Osteoblast (primary cell): ENCODE measurements around the gene SYT2. TPM values are rescaled to one million over a fixed set of nuclear protein-coding genes. Genes with fewer than 3 reads are reported as not detected.

Experiments used
- DNase-seq: peaks from one replicate; pipeline ENCODE4 v3.0.0; 2011; ENCODE audit warnings: low spot score, mixed read lengths; ENCODE audit not compliant: insufficient read length; ENCODE audit errors: missing footprints
- H2AFZ ChIP-seq: 2 replicates; pipeline ENCODE4 v1.6.0; 2011; ENCODE audit warnings: mild to moderate bottlenecking, low read length
- H3K27ac ChIP-seq: 2 replicates; pipeline ENCODE4 v1.5.1; 2011; ENCODE audit warnings: mild to moderate bottlenecking, low read depth, low read length, moderate library complexity
- H3K27me3 ChIP-seq: 2 replicates; pipeline ENCODE4 v1.6.0; 2012; ENCODE audit warnings: mild to moderate bottlenecking, control low read depth, inconsistent platforms, low read length, moderate library complexity; ENCODE audit not compliant: insufficient read depth
- H3K36me3 ChIP-seq: 2 replicates; pipeline ENCODE4 v1.5.1; 2011; ENCODE audit warnings: mild to moderate bottlenecking, low read length, control low read depth, moderate library complexity; ENCODE audit not compliant: insufficient read depth
- H3K4me1 ChIP-seq: 2 replicates; pipeline ENCODE4 v1.5.1; 2011; ENCODE audit warnings: mild to moderate bottlenecking, low read length, control low read depth, moderate library complexity; ENCODE audit not compliant: insufficient read depth
- H3K4me2 ChIP-seq: 2 replicates; pipeline ENCODE4 v1.6.0; 2011; ENCODE audit warnings: mild to moderate bottlenecking, low read length; ENCODE audit not compliant: insufficient read depth
- H3K4me3 ChIP-seq: fragments of 200-600 bp; sonication (generic); 3 replicates; pipeline ENCODE4 v1.5.1; 2012; ENCODE audit warnings: mild to moderate bottlenecking, low read length, inconsistent platforms; ENCODE audit not compliant: insufficient read depth
- H3K79me2 ChIP-seq: 2 replicates; pipeline ENCODE4 v1.6.0; 2012; ENCODE audit warnings: mild to moderate bottlenecking, low read length, control low read depth, inconsistent platforms; ENCODE audit not compliant: insufficient read depth
- H3K9me3 ChIP-seq: 2 replicates; pipeline ENCODE4 v1.5.1; 2011; ENCODE audit warnings: low read depth, low read length, control low read depth
- H4K20me1 ChIP-seq: 2 replicates; pipeline ENCODE4 v1.6.0; 2012; ENCODE audit warnings: mild to moderate bottlenecking, low read length, control low read depth; ENCODE audit not compliant: insufficient read depth
- total RNA-seq: library from RNA; depleted of rRNA; stranded (reverse); fragments of >200 nt; gene quantifications from 2 replicates; pipeline ENCODE4 v1.2.3, GENCODE V29; 2012
- TF ChIP-seq, protein P1 (sequence below): IDR thresholded peaks from 2 replicates; pipeline ENCODE4 v1.5.1; 2011; ENCODE audit warnings: mild to moderate bottlenecking, low read depth, low read length, moderate library complexity; ENCODE audit errors: extremely low read depth

The SYT2 gene
- total RNA-seq, 1 donor: not detected

DNA sequence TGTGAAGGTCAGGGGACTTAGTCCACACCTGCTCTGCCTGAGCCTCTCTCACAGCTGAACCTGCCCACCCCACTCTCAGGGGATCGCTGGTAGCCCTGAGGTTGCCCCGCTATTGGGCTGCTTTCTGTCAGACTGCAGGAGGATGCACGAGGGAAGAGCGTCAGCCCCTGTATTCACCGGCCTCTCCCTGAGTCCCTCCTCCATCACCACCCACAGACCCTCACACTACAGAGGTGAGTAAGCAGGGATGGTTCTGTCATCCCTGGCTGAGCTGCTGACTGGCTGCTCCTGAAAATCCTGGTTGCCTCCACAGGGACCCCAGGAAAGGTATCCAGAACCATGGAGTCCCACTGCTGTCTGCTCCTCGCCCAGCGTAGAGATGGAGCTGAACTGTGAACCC, 118.7 kb downstream of the SYT2 start:
- H3K4me1 ChIP-seq: peaks cover 41% of the 10 kb centered on the region
- H3K9me3 ChIP-seq: no peaks in the 10 kb centered on the region
- no peaks in the 10 kb centered on the region for H3K79me2 ChIP-seq
- H2AFZ ChIP-seq: no peak overlapping the region
- TF ChIP-seq, protein P1, sequence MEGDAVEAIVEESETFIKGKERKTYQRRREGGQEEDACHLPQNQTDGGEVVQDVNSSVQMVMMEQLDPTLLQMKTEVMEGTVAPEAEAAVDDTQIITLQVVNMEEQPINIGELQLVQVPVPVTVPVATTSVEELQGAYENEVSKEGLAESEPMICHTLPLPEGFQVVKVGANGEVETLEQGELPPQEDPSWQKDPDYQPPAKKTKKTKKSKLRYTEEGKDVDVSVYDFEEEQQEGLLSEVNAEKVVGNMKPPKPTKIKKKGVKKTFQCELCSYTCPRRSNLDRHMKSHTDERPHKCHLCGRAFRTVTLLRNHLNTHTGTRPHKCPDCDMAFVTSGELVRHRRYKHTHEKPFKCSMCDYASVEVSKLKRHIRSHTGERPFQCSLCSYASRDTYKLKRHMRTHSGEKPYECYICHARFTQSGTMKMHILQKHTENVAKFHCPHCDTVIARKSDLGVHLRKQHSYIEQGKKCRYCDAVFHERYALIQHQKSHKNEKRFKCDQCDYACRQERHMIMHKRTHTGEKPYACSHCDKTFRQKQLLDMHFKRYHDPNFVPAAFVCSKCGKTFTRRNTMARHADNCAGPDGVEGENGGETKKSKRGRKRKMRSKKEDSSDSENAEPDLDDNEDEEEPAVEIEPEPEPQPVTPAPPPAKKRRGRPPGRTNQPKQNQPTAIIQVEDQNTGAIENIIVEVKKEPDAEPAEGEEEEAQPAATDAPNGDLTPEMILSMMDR: no peak
- no peaks in the 10 kb centered on the region for H3K27me3 ChIP-seq
- DNase-seq: no peak
- no peak overlapping the region for H3K4me3 ChIP-seq
- H3K27ac ChIP-seq: no peak overlapping the region
- no peaks in the 10 kb centered on the region for H4K20me1 ChIP-seq
- no peaks in the 10 kb centered on the region for H3K36me3 ChIP-seq
- H3K4me2 ChIP-seq: no peak overlapping the region

DNA sequence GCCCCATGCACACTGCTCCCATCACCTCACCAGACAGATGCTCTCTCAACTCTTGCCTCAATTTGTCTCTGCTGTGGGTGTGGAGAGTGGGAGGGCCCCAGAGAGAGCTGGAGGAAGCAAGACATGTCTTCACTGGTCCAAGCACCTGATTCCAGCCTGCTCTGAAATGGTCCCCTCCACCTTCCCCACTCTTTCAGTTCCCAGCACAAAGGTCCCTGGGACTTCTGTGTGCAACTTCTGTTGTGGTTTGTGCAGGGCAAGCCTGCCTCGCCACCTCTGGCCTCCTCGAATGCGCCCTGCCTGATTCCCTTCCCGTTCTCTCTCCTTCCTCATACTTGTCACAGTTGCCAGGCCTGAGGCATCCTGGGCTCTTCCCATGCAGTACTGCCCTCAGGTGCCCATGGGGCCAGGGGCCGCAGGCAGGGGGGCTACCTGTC, 119.3 kb downstream of the SYT2 start:
- Histone ChIP-seq H3K27ac (no peak overlapping the region), H2AFZ (no peak overlapping the region), H4K20me1 (no peaks in the 10 kb centered on the region), H3K4me2 (no peak overlapping the region), H3K9me3 (no peaks in the 10 kb centered on the region), H3K36me3 (no peaks in the 10 kb centered on the region), H3K79me2 (no peaks in the 10 kb centered on the region), H3K4me3 (no peak overlapping the region), H3K27me3 (no peaks in the 10 kb centered on the region), H3K4me1 (peaks cover 46% of the 10 kb centered on the region)
- no peak for DNase-seq
- TF ChIP-seq, protein P1: no peak

DNA sequence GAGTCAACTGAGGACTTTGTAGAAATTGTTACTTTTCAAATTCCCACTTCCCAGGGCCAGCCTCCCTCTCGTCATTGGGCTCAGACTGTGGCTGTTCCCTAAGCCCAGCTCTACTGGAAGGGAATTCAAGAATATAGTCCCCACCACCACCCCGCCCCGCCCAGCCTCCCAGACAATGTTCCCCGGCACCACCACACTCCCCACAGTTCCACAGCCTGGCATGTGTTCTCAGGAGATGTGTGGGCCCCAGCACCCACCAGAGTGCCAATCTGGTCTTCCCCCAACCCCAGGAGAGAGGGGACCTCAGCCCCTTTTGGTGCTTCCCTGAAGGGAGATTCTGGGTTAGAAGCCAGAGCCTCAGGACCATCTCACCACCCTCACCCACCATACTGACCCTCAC, 120.1 kb downstream of the SYT2 start:
- no peaks in the 10 kb centered on the region for H3K79me2 ChIP-seq
- no peaks in the 10 kb centered on the region for H4K20me1 ChIP-seq
- DNase-seq: peak; percentile 65
- H3K36me3 ChIP-seq: no peaks in the 10 kb centered on the region
- no peaks in the 10 kb centered on the region for H3K27me3 ChIP-seq
- H3K4me2 ChIP-seq: no peak overlapping the region
- no peak overlapping the region for H3K4me3 ChIP-seq
- TF ChIP-seq, protein P1: no peak
- H3K9me3 ChIP-seq: no peaks in the 10 kb centered on the region
- H3K27ac ChIP-seq: peak overlapping the region; percentile 86
- peaks cover 55% of the 10 kb centered on the region for H3K4me1 ChIP-seq
- no peak overlapping the region for H2AFZ ChIP-seq

DNA sequence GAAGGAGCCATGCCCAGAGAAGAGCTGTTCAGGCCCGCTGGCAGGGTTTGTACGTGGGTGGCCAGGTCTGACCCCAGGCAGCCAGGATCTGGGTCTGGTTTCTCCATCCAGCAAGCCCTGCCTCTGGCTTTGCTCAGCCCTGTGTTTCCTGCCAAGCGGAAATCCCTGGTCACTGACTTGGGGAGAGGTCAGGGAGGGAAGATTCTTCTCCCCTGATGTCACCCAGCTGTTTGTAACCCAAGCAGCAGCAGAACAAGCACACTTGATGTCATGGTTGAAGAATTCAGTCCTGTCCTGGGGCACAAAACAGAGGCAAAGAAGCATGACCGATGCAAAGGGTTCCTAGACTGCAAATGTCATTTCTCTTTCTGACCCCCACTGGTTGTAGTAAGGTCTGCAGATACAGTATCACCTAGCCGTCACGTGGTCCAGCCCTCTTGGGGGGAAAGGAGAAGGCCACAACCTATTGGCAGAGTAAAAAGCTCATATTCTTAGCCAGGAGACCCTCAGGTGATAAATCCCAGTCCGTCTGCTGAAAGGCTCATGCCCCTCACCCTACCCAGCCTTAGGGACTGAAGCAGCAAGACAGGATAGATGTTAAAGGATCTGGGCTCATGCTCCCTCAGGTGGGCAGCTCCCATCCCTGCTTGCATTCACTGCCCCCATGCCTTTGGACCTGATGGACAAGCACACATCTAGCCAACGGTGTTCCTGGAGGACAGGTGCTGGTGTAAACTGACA, 120.9 kb downstream of the SYT2 start:
- TF ChIP-seq, protein P1: no peak
- Histone ChIP-seq H3K4me2 (peak overlapping the region; percentile 77), H3K27ac (peak overlapping the region; percentile 86), H3K79me2 (no peaks in the 10 kb centered on the region), H3K4me1 (peaks cover 58% of the 10 kb centered on the region), H3K36me3 (no peaks in the 10 kb centered on the region), H3K4me3 (peak overlapping the region; percentile 41), H4K20me1 (no peaks in the 10 kb centered on the region), H3K9me3 (no peaks in the 10 kb centered on the region), H2AFZ (no peak overlapping the region), H3K27me3 (no peaks in the 10 kb centered on the region)
- peak; percentile 94 for DNase-seq
